Endodermal cell (in vitro differentiated cells): Measurements from ENCODE around the gene LPP. TPM values are rescaled to one million over a fixed set of nuclear protein-coding genes. Genes with fewer than 3 reads are reported as not detected.
"Not testable (repeated sequence)": the region's sequence is repeated elsewhere in the genome, so short reads cannot be mapped to it uniquely, and the experiment has no call there.

Experiments used
- DNase-seq: peaks from one replicate; pipeline ENCODE4 v3.0.0-alpha.2; 2017
- H3K27ac ChIP-seq: 2 replicates; pipeline ENCODE4 v1.5.1; 2013; ENCODE audit warnings: mild to moderate bottlenecking, low read depth, low read length, moderate library complexity
- H3K27me3 ChIP-seq: 2 replicates; pipeline ENCODE4 v1.6.1; 2013; ENCODE audit warnings: mild to moderate bottlenecking, low read length, moderate library complexity; ENCODE audit not compliant: insufficient read depth, control insufficient read depth, poor library complexity, severe bottlenecking
- H3K36me3 ChIP-seq: 2 replicates; pipeline ENCODE4 v1.7.0; 2013; ENCODE audit warnings: mild to moderate bottlenecking, low read length, moderate library complexity; ENCODE audit not compliant: control insufficient read depth, insufficient read depth
- H3K4me1 ChIP-seq: one replicate; pipeline ENCODE4 v1.7.0; 2013; ENCODE audit warnings: low read length; ENCODE audit not compliant: control insufficient read depth, insufficient read depth
- H3K4me3 ChIP-seq: 2 replicates; pipeline ENCODE4 v1.5.1; 2013; ENCODE audit warnings: mild to moderate bottlenecking, low read length, moderate library complexity
- H3K9ac ChIP-seq: 2 replicates; pipeline ENCODE4 v1.6.1; 2013; ENCODE audit warnings: mild to moderate bottlenecking, low read length, moderate library complexity; ENCODE audit not compliant: poor library complexity, severe bottlenecking; ENCODE audit errors: extremely low read depth
- H3K9me3 ChIP-seq: 2 replicates; pipeline ENCODE4 v1.6.1; 2013; ENCODE audit warnings: mild to moderate bottlenecking, low read length, moderate library complexity; ENCODE audit not compliant: control insufficient read depth
- H3K27ac Mint-ChIP-seq: 2 replicates; pipeline ENCODE4 v1.8.0; 2020; ENCODE audit warnings: mixed read lengths
- H3K27me3 Mint-ChIP-seq: 2 replicates; pipeline ENCODE4 v1.8.0; 2021; ENCODE audit warnings: mild to moderate bottlenecking, mixed read lengths; ENCODE audit not compliant: insufficient read depth
- H3K36me3 Mint-ChIP-seq: 2 replicates; pipeline ENCODE4 v1.8.0; 2020; ENCODE audit warnings: low read depth, mixed read lengths
- H3K4me1 Mint-ChIP-seq: 2 replicates; pipeline ENCODE4 v1.8.0; 2020; ENCODE audit warnings: mixed read lengths
- H3K4me3 Mint-ChIP-seq: 2 replicates; pipeline ENCODE4 v1.8.0; 2020; ENCODE audit warnings: mild to moderate bottlenecking, moderate library complexity, mixed read lengths
- H3K9me3 Mint-ChIP-seq: 2 replicates; pipeline ENCODE4 v1.8.0; 2020; ENCODE audit warnings: mild to moderate bottlenecking, mixed read lengths
- WGBS, 2 experiments: methylation state at CpG; one replicate each; pipeline versions ENCODE4 v1.1.5 to v1.1.7; 2013; ENCODE audit warnings: missing lambda C conversion rate in 2 of 2, mixed read lengths in 1 of 2; ENCODE audit not compliant: insufficient coverage in 1 of 2, insufficient read length in 1 of 2; 5-methylcytosine and 5-hydroxymethylcytosine counted together
- total RNA-seq, 2 donors: library from RNA; stranded (reverse); fragmentation: NEBNext Ultra II Directional in 1 of 2; extraction: Animal tissue kit (Norgen Biotek cat#: 25700) in 1 of 2; gene quantifications; 2 replicates in 1 of 2; 3 replicates in 1 of 2; pipeline ENCODE4 v1.2.1, GENCODE V29; 2021
- TF ChIP-seq, protein P1 (sequence below): fragments of 200-600 bp; sonication (generic); conservative IDR thresholded peaks from 2 replicates; pipeline ENCODE4 v1.5.0; 2021; ENCODE audit warnings: antibody characterized with exemption, mild to moderate bottlenecking

LPP gene
- total RNA-seq, 2 donors from 2014 or later = 78.0 to 105 TPM

DNA sequence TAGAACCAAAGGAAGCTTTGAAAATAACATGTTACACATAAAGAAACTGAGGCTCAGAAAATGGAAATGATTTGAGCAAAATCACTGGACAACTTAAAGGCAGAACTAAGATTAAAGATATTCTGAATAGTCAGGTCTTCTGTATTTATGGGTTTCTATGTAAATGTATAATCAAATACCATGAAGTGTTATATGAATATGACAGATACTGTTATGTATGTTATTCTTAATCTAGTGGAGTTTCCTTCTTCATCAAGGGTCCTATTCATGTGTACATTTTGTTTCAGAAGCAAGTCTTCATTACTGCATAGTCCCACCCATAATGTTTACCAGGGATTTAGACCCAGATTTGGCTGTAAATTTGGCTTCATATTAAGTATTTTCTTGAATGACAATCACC lies 547.0 kb downstream of the LPP start:
- no peaks in the 10 kb centered on the region for H3K27me3 Mint-ChIP-seq
- H3K36me3 Mint-ChIP-seq = no peaks in the 10 kb centered on the region
- H3K4me1 ChIP-seq = no peaks in the 10 kb centered on the region
- no peaks in the 10 kb centered on the region for H3K9me3 ChIP-seq
- H3K27ac Mint-ChIP-seq = no peak overlapping the region
- no peak for DNase-seq
- H3K4me3 Mint-ChIP-seq = no peak overlapping the region
- TF ChIP-seq, protein P1, sequence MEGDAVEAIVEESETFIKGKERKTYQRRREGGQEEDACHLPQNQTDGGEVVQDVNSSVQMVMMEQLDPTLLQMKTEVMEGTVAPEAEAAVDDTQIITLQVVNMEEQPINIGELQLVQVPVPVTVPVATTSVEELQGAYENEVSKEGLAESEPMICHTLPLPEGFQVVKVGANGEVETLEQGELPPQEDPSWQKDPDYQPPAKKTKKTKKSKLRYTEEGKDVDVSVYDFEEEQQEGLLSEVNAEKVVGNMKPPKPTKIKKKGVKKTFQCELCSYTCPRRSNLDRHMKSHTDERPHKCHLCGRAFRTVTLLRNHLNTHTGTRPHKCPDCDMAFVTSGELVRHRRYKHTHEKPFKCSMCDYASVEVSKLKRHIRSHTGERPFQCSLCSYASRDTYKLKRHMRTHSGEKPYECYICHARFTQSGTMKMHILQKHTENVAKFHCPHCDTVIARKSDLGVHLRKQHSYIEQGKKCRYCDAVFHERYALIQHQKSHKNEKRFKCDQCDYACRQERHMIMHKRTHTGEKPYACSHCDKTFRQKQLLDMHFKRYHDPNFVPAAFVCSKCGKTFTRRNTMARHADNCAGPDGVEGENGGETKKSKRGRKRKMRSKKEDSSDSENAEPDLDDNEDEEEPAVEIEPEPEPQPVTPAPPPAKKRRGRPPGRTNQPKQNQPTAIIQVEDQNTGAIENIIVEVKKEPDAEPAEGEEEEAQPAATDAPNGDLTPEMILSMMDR = no peak
- no peak overlapping the region for H3K27ac ChIP-seq
- H3K36me3 ChIP-seq = no peaks in the 10 kb centered on the region
- no peak overlapping the region for H3K4me3 ChIP-seq
- H3K4me1 Mint-ChIP-seq = peaks cover 17% of the 10 kb centered on the region
- no peaks in the 10 kb centered on the region for H3K9me3 Mint-ChIP-seq
- H3K9ac ChIP-seq = no peak overlapping the region
- no peaks in the 10 kb centered on the region for H3K27me3 ChIP-seq

DNA sequence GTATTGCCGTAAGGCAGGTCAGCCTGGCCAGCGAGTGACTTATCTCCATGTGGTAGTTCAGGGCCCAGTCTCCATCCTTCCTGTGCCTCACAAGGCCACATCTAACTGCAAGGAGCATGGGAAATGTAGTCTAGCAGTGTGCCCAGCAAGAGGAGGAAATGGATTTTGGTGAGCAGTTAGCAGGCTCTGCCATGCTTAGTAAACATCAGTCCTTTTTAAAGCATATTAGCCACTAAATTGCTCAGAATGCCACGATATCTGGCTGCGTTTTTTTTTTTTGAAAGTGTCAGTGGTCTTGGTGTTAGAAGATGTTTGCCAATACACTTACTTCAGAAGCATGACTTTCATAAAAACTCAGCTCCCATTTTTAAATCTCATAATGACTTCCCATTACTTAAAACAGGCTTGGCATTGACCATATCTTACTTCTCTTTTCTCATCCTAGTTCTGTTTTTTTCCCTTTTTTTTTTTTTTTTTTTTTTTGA lies 547.6 kb downstream of the LPP start:
- Histone ChIP-seq H3K9me3 (no peaks in the 10 kb centered on the region), H3K27ac (no peak overlapping the region), H3K4me1 (no peaks in the 10 kb centered on the region), H3K27me3 (no peaks in the 10 kb centered on the region), H3K4me3 (no peak overlapping the region), H3K36me3 (no peaks in the 10 kb centered on the region), H3K9ac (no peak overlapping the region)
- TF ChIP-seq, protein P1 = no peak
- Mint-ChIP-seq H3K27me3 (no peaks in the 10 kb centered on the region), H3K4me1 (peaks cover 17% of the 10 kb centered on the region), H3K36me3 (no peaks in the 10 kb centered on the region), H3K27ac (no peak overlapping the region), H3K4me3 (no peak overlapping the region), H3K9me3 (no peaks in the 10 kb centered on the region)
- WGBS, 2 experiments = 90 to 100% methylated on average over 1 to 4 of the region's 4 CpGs
- peak; percentile 51 for DNase-seq

DNA sequence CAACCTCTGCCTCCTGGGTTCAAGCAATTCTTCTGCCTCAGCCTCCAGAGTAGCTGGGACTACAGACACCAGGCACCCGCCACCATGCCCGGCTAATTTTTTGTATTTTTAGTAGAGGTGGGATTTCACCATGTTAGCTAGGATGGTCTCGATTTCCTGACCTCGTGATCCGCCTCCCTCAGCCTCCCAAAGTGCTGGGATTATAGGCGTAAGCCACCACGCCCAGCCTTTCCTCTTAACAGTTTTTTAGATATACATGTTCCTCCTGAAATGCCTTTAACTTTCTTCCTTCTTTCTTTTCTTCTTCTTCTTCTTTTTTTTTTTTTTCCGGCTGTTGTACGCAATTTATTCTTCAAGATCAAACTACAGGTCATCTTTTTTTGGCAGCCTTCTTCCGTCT lies 548.1 kb downstream of the LPP start:
- not testable (repeated sequence) for H3K4me3 ChIP-seq, H3K36me3 Mint-ChIP-seq, H3K4me3 Mint-ChIP-seq, H3K27ac Mint-ChIP-seq, H3K9ac ChIP-seq, H3K4me1 ChIP-seq, H3K27me3 Mint-ChIP-seq, H3K27me3 ChIP-seq, H3K9me3 Mint-ChIP-seq, DNase-seq, H3K36me3 ChIP-seq, H3K9me3 ChIP-seq, H3K27ac ChIP-seq
- peaks cover 13% of the 10 kb centered on the region for H3K4me1 Mint-ChIP-seq
- 91 to 96% methylated on average over 7 to 10 of the region's 10 CpGs for WGBS, 2 experiments

DNA sequence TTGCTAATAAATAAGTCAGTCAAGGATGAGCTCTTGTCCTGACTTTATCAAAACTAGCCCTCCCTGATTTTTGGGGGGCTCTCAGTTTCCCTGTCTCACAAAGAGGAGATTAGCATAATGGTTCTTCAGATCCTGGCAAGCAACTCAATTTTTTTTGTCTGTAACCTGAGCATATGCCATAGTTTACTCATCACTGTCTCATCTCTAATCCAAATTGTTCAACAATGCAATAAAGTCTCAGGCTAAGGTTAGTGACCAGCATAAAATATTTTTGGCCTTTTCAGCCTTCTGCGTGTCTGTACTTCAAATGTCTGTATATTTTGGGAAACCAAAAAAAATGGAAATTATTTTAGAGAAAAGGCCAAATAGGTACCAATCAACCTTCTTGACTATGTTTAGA lies 552.2 kb downstream of the LPP start:
- WGBS, 2 experiments = 89% methylated on average over 1 of the region's 1 CpG; no CpG with 5 or more reads in 1 of the 2 experiments
- H3K27ac Mint-ChIP-seq = no peak overlapping the region
- no peaks in the 10 kb centered on the region for H3K9me3 Mint-ChIP-seq
- H3K27me3 ChIP-seq = no peaks in the 10 kb centered on the region
- no peaks in the 10 kb centered on the region for H3K9me3 ChIP-seq
- no peaks in the 10 kb centered on the region for H3K4me1 ChIP-seq
- no peak overlapping the region for H3K4me3 Mint-ChIP-seq
- H3K27ac ChIP-seq = no peak overlapping the region
- DNase-seq = no peak
- TF ChIP-seq, protein P1 = no peak
- no peak overlapping the region for H3K9ac ChIP-seq
- H3K36me3 ChIP-seq = peaks cover 21% of the 10 kb centered on the region
- no peaks in the 10 kb centered on the region for H3K27me3 Mint-ChIP-seq
- H3K36me3 Mint-ChIP-seq = peaks cover 2% of the 10 kb centered on the region
- peaks cover 10% of the 10 kb centered on the region for H3K4me1 Mint-ChIP-seq
- no peak overlapping the region for H3K4me3 ChIP-seq
